Epithelial cell of esophagus (primary cell): ENCODE measurements around the gene RPL19.
A peak's percentile ranks its signal among the peaks of the same experiment; 100 is the strongest.

Experiments
- DNase-seq: peaks from one replicate; pipeline ENCODE4 v3.0.0; 2010; ENCODE audit warnings: low read depth
- H3K4me3 ChIP-seq: 2 replicates; pipeline ENCODE4 v1.5.1; 2011; ENCODE audit warnings: mild to moderate bottlenecking, low read length, control low read depth
- CTCF ChIP-seq: IDR thresholded peaks from 2 replicates; pipeline ENCODE4 v1.5.1; 2011; ENCODE audit warnings: low read depth, mild to moderate bottlenecking, low read length, control low read depth, inconsistent platforms; ENCODE audit not compliant: insufficient read depth; ENCODE audit errors: missing control alignments

Gene RPL19

DNA sequence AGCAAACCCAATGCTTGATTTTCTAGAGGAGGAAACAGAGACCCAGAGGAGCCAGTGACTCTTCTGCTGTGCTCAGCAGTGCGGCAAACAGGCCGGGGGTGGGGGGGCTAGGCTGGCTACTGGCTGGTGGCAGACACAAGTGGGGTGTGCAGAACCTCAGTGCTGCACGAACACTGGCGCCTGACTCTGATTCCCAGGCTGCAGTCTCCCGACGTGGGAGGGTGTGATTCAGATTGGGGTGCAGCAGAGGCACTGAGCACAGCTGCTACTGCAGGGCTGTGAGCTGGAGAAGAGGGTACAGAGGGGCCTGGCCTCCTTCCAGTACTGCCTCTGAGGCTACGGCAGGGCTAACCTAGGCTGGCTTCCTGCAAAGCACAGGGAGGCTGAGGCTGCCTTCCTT lies 8.1 kb downstream of the RPL19 start:
- no peak overlapping the region for H3K4me3 ChIP-seq
- TF ChIP-seq CTCF: no peak
- DNase-seq: no peak

DNA sequence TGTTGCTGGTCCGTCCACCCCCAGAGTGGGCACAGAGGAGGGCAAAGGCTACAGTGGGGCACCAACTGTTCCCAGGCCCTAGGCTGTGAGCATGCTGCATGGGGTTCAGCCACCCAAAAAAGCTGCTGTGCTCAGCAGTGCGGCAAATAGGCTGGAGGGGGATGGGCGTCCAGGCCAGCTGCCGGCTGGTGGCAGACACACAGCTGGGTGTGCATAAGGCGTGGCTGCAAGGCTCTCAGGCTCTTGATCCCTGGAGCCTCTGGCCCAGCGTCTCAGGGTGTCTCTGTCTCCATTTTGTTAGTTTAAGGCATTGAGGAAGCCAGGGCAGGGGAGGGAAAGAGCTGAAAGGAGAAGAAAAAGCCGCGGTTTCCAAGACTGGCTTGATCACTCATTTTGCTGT lies 8.8 kb downstream of the RPL19 start:
- no peak for TF ChIP-seq CTCF
- no peak for DNase-seq
- H3K4me3 ChIP-seq: no peak overlapping the region

DNA sequence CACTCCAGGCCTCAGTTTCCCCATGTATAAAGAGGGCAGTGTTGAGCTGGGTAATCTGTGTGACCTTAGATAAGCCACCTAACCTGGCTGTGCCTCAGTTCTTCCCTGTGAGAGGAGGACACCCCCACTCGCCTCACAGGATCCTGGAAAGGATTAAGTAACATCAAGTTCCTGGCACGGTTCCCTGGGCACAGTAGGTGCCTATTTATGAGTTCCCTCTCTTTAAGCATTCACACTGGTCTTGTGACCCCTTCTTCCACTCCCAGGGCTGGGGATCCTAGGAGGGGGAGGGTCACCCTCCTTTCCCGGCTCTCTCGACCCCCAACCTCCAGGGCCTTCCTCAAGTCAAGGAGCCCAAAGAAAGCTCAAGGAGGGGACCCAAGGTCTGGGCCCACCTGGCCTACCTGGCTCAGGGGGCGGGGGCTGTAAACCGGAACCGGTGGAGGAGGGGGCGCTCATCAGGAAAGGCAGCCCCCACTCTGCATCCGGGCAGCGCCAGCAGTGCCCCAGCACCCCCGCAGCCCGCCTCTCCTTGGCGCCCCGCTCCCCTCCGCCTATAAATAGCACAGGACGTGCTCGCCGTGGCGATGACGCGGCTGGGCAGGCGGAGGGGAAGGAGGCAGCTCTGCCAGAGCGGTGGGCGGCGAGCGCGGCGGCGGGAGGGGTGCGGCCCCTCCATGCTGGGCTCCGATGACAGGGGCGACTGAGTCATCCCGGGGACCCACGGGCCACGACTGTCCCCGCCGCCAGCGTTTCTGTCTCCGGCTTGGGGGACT lies 9.4 kb downstream of the RPL19 start:
- peak overlapping the region; percentile 6 for H3K4me3 ChIP-seq
- peak; percentile 57 for DNase-seq
- no peak for TF ChIP-seq CTCF

DNA sequence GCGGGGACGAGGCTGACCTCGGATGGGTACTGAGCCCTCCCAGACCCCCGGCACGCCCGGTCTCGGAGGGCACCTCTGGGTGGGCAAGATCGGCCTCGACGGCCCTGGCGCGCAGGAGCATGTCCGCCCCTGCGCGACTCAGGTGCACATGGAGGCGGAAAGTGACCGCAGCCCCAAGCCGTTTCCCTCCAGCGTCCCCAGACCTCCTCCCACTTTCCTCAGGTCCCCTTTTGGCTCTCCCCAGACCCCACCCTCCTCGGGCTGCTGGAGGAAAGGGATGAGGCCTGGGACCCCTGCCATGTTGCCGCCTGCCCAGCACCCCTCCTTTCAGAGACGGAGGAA lies 10.0 kb downstream of the RPL19 start:
- DNase-seq: no peak
- H3K4me3 ChIP-seq: peak overlapping the region; percentile 6
- TF ChIP-seq CTCF: no peak

- no peak for TF ChIP-seq CTCF
- H3K4me3 ChIP-seq: no peak overlapping the region
- peak; percentile 24 for DNase-seq
These were observed 12.2 kb downstream of the RPL19 start for GRCh38 chr17:39212195-39212810.

- TF ChIP-seq CTCF: no peak
- peak; percentile 37 for DNase-seq
- no peak overlapping the region for H3K4me3 ChIP-seq
These were observed 12.9 kb downstream of the RPL19 start for GRCh38 chr17:39212841-39213480.

DNA sequence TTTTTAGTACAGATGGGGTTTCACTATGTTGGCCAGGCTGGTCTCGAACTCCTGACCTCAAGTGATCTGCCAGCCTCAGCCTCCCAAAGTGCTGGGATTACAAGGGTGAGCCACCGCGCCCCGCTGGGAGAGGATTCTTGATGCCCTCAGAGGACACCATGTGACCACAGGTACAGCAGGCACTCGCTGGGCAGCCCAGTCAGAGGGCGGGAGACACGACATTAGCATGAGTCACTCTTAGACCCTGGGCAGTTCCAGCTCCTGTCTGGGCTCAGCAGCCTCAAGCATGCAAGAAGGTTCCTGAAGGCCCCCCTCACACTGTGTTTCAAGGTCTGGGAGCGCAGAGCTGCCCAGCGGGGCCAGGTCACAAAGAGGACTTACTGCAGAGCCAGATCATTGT lies 13.8 kb downstream of the RPL19 start:
- TF ChIP-seq CTCF: no peak
- no peak overlapping the region for H3K4me3 ChIP-seq
- peak; percentile 61 for DNase-seq
